OCI-LY3 (cell line): ENCODE measurements around the gene ULK1.

Experiments used
- H2AFZ ChIP-seq: fragments of 200-600, 300-600 bp; shearing (Covaris generic); 2 replicates; pipeline ENCODE4 v1.6.0; 2014; ENCODE audit warnings: antibody characterized with exemption, low read depth, low read length
- H3K27ac ChIP-seq: fragments of 200-600, 300-600 bp; sonication (generic); 2 replicates; pipeline ENCODE4 v1.5.1; 2014; ENCODE audit warnings: mild to moderate bottlenecking, low read length, moderate library complexity, mixed read lengths
- H3K27me3 ChIP-seq: fragments of 200-600, 300-600 bp; sonication (generic); 2 replicates; pipeline ENCODE4 v1.6.1; 2014; ENCODE audit warnings: low read depth, low read length, mixed read lengths
- H3K36me3 ChIP-seq: fragments of 200-600, 300-600 bp; sonication (generic); replicated peaks from 2 replicates; pipeline ENCODE3; 2014; ENCODE audit warnings: low read depth, low read length, mixed read lengths
- H3K4me1 ChIP-seq: fragments of 300-600, 200-600 bp; sonication (generic); 2 replicates; pipeline ENCODE4 v1.6.1; 2014; ENCODE audit warnings: low read length, mixed read lengths
- H3K4me2 ChIP-seq: fragments of 200-600, 300-600 bp; sonication (generic); 2 replicates; pipeline ENCODE4 v1.6.1; 2014; ENCODE audit warnings: low read length, mixed read lengths
- H3K4me3 ChIP-seq: fragments of 300-600, 200-600 bp; sonication (generic); 2 replicates; pipeline ENCODE4 v1.5.1; 2014; ENCODE audit warnings: antibody characterized with exemption, mild to moderate bottlenecking, low read length, moderate library complexity
- H3K79me2 ChIP-seq: fragments of 300-600, 200-600 bp; shearing (Covaris generic); 2 replicates; pipeline ENCODE4 v1.6.1; 2014; ENCODE audit warnings: mild to moderate bottlenecking, low read length, mixed read lengths
- H3K9ac ChIP-seq: fragments of 300-600, 200-600 bp; shearing (Covaris generic); 2 replicates; pipeline ENCODE4 v1.6.0; 2014; ENCODE audit warnings: mild to moderate bottlenecking, low read length, moderate library complexity
- H3K9me3 ChIP-seq: fragments of 200-600, 300-600 bp; shearing (Covaris generic); 2 replicates; pipeline ENCODE4 v1.6.1; 2014; ENCODE audit warnings: low read length, mixed read lengths; ENCODE audit not compliant: insufficient read depth
- H4K20me1 ChIP-seq: fragments of 200-600, 300-600 bp; sonication (generic); 2 replicates; pipeline ENCODE4 v1.6.1; 2016; ENCODE audit warnings: low read length, mixed read lengths; ENCODE audit not compliant: insufficient read depth
- CTCF ChIP-seq: fragments of 200-600, 300-600 bp; sonication (generic); IDR thresholded peaks from 2 replicates; pipeline ENCODE4 v1.5.1; 2014; ENCODE audit warnings: antibody characterized with exemption, low read length, low read depth
- EZH2phosphoT487 ChIP-seq: fragments of 200-600 bp; shearing (Covaris generic); IDR thresholded peaks from 2 replicates; pipeline ENCODE4 v1.6.1; 2018; ENCODE audit warnings: antibody characterized with exemption, mixed run types, low read depth

ULK1 gene

DNA sequence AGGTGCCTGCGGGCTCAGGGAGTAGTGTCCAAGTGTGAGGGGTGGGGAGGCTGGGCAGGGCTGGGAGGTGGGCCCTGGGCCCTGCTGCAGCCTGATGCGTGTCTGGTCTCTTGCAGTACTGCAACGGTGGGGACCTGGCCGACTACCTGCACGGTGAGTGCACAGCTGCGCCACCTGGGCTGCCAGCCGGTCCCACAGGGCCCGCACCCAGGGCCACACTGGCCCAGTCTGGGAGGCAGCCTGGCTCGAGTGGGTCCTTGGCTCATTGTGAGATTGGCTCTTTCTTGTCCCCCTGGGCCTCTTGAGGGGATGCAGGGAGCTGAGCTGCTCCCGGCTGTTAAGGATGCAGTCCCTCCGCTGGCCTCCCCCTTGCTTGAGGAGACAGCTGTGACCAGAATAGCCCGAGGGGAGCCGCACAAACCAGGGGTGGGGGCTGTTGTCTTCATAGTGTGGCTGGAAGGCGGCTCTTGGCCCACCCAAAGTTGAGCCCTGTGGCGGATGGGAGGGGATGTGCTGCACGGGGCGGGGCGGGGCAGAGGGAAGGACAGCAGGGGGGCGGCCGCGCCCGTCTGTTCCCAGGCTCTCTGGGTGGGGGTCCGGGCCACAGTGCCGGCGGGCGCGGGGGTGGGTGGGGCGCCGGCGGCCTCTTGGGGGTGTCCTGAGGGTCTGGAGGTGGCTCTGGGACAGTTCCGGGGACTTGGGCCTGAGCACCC is 13.1 kb downstream of the ULK1 start:
- H4K20me1 ChIP-seq = peaks cover 21% of the 10 kb centered on the region
- no peak overlapping the region for H3K27ac ChIP-seq
- H3K4me3 ChIP-seq = no peak overlapping the region
- H2AFZ ChIP-seq = no peak overlapping the region
- no peak overlapping the region for H3K9ac ChIP-seq
- H3K9me3 ChIP-seq = no peaks in the 10 kb centered on the region
- H3K4me1 ChIP-seq = no peaks in the 10 kb centered on the region
- no peaks in the 10 kb centered on the region for H3K27me3 ChIP-seq
- TF ChIP-seq CTCF = no peak
- no peak for TF ChIP-seq EZH2phosphoT487
- no peak overlapping the region for H3K4me2 ChIP-seq
- H3K36me3 ChIP-seq = no peaks in the 10 kb centered on the region
- H3K79me2 ChIP-seq = no peaks in the 10 kb centered on the region

GRCh38 chr12:131908092-131909080 is 14.0 kb downstream of the ULK1 start:
- Histone ChIP-seq H3K27me3 (no peaks in the 10 kb centered on the region), H3K4me2 (no peak overlapping the region), H3K9ac (no peak overlapping the region), H3K27ac (no peak overlapping the region), H2AFZ (no peak overlapping the region), H4K20me1 (peaks cover 14% of the 10 kb centered on the region), H3K9me3 (no peaks in the 10 kb centered on the region), H3K79me2 (no peaks in the 10 kb centered on the region), H3K4me3 (no peak overlapping the region), H3K36me3 (no peaks in the 10 kb centered on the region), H3K4me1 (no peaks in the 10 kb centered on the region)
- TF ChIP-seq CTCF (no peak), EZH2phosphoT487 (no peak)

- Histone ChIP-seq H3K9me3 (no peaks in the 10 kb centered on the region), H3K4me2 (no peak overlapping the region), H3K36me3 (no peaks in the 10 kb centered on the region), H3K9ac (no peak overlapping the region), H3K4me3 (no peak overlapping the region), H3K4me1 (no peaks in the 10 kb centered on the region), H2AFZ (no peak overlapping the region), H3K79me2 (no peaks in the 10 kb centered on the region), H4K20me1 (peaks cover 9% of the 10 kb centered on the region; the same call in 1 of the 2 replicates), H3K27ac (no peak overlapping the region), H3K27me3 (no peaks in the 10 kb centered on the region)
- TF ChIP-seq EZH2phosphoT487 (no peak), CTCF (no peak)
These were observed 14.8 kb downstream of the ULK1 start for GRCh38 chr12:131909081-131909751.
